Smooth muscle cell (in vitro differentiated cells): ENCODE results near the gene TRIM72. TPM values are rescaled to one million over a fixed set of nuclear protein-coding genes. Genes with fewer than 3 reads are reported as not detected.

Experiments
- polyA plus RNA-seq: library from polyadenylated mRNA; unstranded; fragments of >200 nt; fragmentation: Nextera tagmentation; extraction: Ambion mirVana; gene quantifications from 2 replicates; pipeline ENCODE4 v1.2.1, GENCODE V29; 2016
- small RNA-seq: library from RNA; depleted of rRNA; stranded (forward); fragments of <200 nt; gene quantifications from one replicate; pipeline ENCODE3, GENCODE V24; 2014
- total RNA-seq: library from RNA; depleted of rRNA; stranded (reverse); fragments of >200 nt; gene quantifications from 2 replicates; pipeline ENCODE4 v1.2.3, GENCODE V29; 2014

TRIM72 gene
- total and polyA plus RNA-seq, 2 experiments from 2014 or later: 0.04 to 0.07 TPM

Small RNA genes within 50 kb of the gene (small RNA-seq; reads per million reads assigned to genes)
- not detected for gene AC009088.4
- not detected for gene NDUFA3P6

Other genes starting within 250 kb of the TRIM72 start
- gene HSD3B7, start 228.9 kb upstream of the TRIM72 start, total RNA-seq: 5.5 and 10.8 TPM in 2 replicates
- 15.1 and 15.5 TPM in 2 replicates for gene HSD3B7, start 228.9 kb upstream of the TRIM72 start, polyA plus RNA-seq
- gene STX1B, start 203.5 kb upstream of the TRIM72 start, total RNA-seq: 0.72 and 1.4 TPM in 2 replicates
- 1.0 and 2.1 TPM in 2 replicates for gene STX1B, start 203.5 kb upstream of the TRIM72 start, polyA plus RNA-seq
- gene STX4, start 180.6 kb upstream of the TRIM72 start, total RNA-seq: 14.4 and 23.1 TPM in 2 replicates
- gene STX4, start 180.6 kb upstream of the TRIM72 start, polyA plus RNA-seq: 50.6 and 60.2 TPM in 2 replicates
- 7.3 and 9.0 TPM in 2 replicates for gene ZNF668, start 139.9 kb upstream of the TRIM72 start, total RNA-seq
- 20.1 and 21.0 TPM in 2 replicates for gene ZNF668, start 139.9 kb upstream of the TRIM72 start, polyA plus RNA-seq
- gene ZNF646, start 139.7 kb upstream of the TRIM72 start, total RNA-seq: 5.7 and 8.1 TPM in 2 replicates
- gene ZNF646, start 139.7 kb upstream of the TRIM72 start, polyA plus RNA-seq: 5.4 and 7.3 TPM in 2 replicates
- gene PRSS53, start 125.2 kb upstream of the TRIM72 start, total RNA-seq: 5.1 and 6.3 TPM in 2 replicates
- gene PRSS53, start 125.2 kb upstream of the TRIM72 start, polyA plus RNA-seq: 0.66 and 1.1 TPM in 2 replicates
- gene VKORC1, start 119.3 kb upstream of the TRIM72 start, total RNA-seq: 232 and 253 TPM in 2 replicates
- 340 and 394 TPM in 2 replicates for gene VKORC1, start 119.3 kb upstream of the TRIM72 start, polyA plus RNA-seq
- 32.1 and 40.5 TPM in 2 replicates for gene BCKDK, start 105.7 kb upstream of the TRIM72 start, total RNA-seq
- 82.6 and 87.9 TPM in 2 replicates for gene BCKDK, start 105.7 kb upstream of the TRIM72 start, polyA plus RNA-seq
- gene KAT8, start 96.5 kb upstream of the TRIM72 start, total RNA-seq: 26.3 and 32.9 TPM in 2 replicates
- 27.4 and 29.1 TPM in 2 replicates for gene KAT8, start 96.5 kb upstream of the TRIM72 start, polyA plus RNA-seq
- 15.1 and 17.3 TPM in 2 replicates for gene PRSS8, start 78.4 kb upstream of the TRIM72 start, total RNA-seq
- gene PRSS8, start 78.4 kb upstream of the TRIM72 start, polyA plus RNA-seq: 13.9 and 68.0 TPM in 2 replicates
- gene PRSS36, start 64.1 kb upstream of the TRIM72 start, total RNA-seq: 1.6 TPM in 1 of 2 replicates, not detected in the other
- gene PRSS36, start 64.1 kb upstream of the TRIM72 start, polyA plus RNA-seq: 0.31 and 0.66 TPM in 2 replicates
- gene FUS, start 34.0 kb upstream of the TRIM72 start, total RNA-seq: 56.2 and 58.6 TPM in 2 replicates
- gene FUS, start 34.0 kb upstream of the TRIM72 start, polyA plus RNA-seq: 225 and 316 TPM in 2 replicates
- 15.6 and 30.8 TPM in 2 replicates for gene PYCARD, start 11.4 kb upstream of the TRIM72 start, total RNA-seq
- 10.1 and 30.2 TPM in 2 replicates for gene PYCARD, start 11.4 kb upstream of the TRIM72 start, polyA plus RNA-seq
- not detected in 2 replicates for gene PYDC1, start 3.0 kb downstream of the TRIM72 start, total RNA-seq
- gene PYDC1, start 3.0 kb downstream of the TRIM72 start, polyA plus RNA-seq: 1.1 and 1.7 TPM in 2 replicates
- 0.40 TPM in 1 of 2 replicates, not detected in the other for gene ITGAM, start 45.9 kb downstream of the TRIM72 start, total RNA-seq
- not detected in 2 replicates for gene ITGAM, start 45.9 kb downstream of the TRIM72 start, polyA plus RNA-seq
- 0.31 TPM in 1 of 2 replicates, not detected in the other for gene ITGAX, start 141.1 kb downstream of the TRIM72 start, total RNA-seq
- gene ITGAX, start 141.1 kb downstream of the TRIM72 start, polyA plus RNA-seq: not detected in 2 replicates
- not detected in 2 replicates for gene ITGAD, start 179.2 kb downstream of the TRIM72 start, total RNA-seq
- not detected in 2 replicates for gene ITGAD, start 179.2 kb downstream of the TRIM72 start, polyA plus RNA-seq
- not detected in 2 replicates for gene COX6A2, start 214.2 kb downstream of the TRIM72 start, total RNA-seq
- not detected in 2 replicates for gene COX6A2, start 214.2 kb downstream of the TRIM72 start, polyA plus RNA-seq
- 1.6 and 2.2 TPM in 2 replicates for gene ZNF843, start 228.7 kb downstream of the TRIM72 start, total RNA-seq
- 1.7 and 2.3 TPM in 2 replicates for gene ZNF843, start 228.7 kb downstream of the TRIM72 start, polyA plus RNA-seq
- 5.8 and 7.0 TPM in 2 replicates for gene ARMC5, start 245.4 kb downstream of the TRIM72 start, total RNA-seq
- 19.6 and 24.6 TPM in 2 replicates for gene ARMC5, start 245.4 kb downstream of the TRIM72 start, polyA plus RNA-seq